ENCODE measurements around the gene OGFOD3.
A peak's percentile ranks its signal among the peaks of the same experiment; 100 is the strongest.
"Not testable (repeated sequence)": the region's sequence is repeated elsewhere in the genome, so short reads cannot be mapped to it uniquely, and the experiment has no call there.

The OGFOD3 gene

GRCh38 chr17:82418001-82418986 lies at the start of gene OGFOD3, which contains the start of gene HEXD:
Gene OGFOD3 (minus strand): TSS chr17:82418586. CDS start chr17:82418485, 101 bp downstream.
Gene HEXD (plus strand): TSS chr17:82418347. CDS start chr17:82419800, 1,453 bp downstream.
- peak; percentile 89 to 90 for DNase-seq

GRCh38 chr17:82465023-82465603 lies 46.7 kb upstream of the OGFOD3 start:
- DNase-seq = no peak

- no peak for DNase-seq
Measured at GRCh38 chr17:82464567-82464929, 46.2 kb upstream of the OGFOD3 start.

DNA sequence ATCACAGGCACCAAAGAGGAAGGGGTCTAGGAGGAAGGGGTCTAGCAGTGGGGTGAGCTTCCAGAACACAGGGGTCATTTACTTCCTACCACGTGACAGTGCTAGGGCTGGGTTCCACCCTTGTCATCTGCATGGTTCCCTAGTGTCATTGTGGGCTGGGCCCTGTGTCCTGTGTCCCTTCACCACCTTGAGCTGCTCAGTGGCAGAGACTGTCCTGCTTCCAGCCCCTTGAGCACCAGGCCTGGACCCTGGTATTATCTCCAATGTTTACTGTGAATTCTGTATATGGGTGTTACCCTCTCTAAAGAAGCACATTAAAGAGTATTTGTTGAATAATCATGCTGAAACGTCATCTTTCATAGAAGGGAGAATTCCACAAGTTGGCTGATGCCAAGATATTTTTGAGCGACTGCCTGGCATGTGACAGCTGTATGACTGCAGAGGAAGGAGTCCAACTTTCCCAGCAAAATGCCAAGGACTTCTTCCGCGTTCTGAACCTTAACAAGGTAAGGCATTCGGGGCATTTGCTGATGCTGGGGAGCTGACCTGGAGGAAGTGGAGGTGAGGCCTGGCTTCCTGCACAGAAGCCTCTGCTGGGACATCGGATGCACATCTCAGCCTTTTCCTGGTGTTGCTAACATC lies 45.7 kb upstream of the OGFOD3 start:
- no peak for DNase-seq

DNA sequence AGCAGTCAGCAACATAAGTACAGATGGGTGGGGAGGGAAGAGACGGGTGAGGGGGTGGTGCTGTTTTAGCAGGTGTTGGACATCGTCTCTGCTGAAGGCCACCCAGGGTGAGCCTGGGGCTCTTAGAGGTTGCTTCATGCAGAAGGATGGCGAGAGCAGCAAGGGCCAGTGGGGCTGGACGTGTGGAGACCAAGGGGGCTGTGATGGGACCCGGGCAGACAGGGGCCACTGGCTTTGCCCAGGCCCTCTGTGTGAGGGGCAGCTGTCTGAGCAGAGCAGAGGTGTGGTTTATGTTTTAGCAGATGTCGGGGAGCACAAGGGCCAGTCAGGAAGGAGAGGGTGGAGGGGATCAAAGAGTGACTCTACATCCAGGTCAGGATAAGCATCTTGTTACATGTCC lies 45.0 kb upstream of the OGFOD3 start:
- DNase-seq = no peak

DNA sequence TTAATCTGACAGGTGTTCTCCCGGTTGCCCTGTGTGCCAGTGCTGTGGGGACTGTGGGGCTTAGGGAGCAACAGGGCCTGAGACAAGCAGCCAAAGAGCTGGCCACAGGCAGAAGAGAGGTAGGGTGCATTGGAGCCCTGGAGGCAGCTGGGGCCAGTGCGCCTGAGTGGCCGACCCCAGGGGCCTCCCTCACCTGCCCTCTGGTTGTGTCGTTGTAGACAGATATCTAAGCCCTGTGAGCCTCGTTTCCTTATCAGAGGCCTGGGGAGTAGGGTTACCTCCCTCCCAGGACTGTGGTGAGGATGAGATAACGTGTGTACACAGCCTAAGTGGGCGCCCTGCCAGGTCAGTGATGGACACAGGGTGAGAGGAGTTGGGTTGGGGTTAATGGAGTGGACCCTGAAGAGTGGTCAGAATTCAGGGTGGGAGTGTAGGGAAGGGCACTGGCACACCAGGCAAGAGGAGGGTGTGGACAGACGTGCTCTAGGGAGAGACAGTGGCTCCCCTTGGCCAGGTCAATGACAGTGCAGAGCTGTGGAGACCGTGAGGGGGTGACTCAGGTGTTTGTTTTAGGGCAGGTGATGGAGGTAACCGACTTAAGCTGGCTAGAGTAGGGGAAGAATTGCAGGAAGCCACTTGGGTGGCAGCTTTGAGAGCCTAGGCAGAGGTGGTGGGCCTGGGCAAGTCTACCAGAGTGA lies 43.6 kb upstream of the OGFOD3 start:
- no peak for DNase-seq

- DNase-seq = not testable (repeated sequence)
Measured at GRCh38 chr17:82459936-82460335, 41.5 kb upstream of the OGFOD3 start.

DNA sequence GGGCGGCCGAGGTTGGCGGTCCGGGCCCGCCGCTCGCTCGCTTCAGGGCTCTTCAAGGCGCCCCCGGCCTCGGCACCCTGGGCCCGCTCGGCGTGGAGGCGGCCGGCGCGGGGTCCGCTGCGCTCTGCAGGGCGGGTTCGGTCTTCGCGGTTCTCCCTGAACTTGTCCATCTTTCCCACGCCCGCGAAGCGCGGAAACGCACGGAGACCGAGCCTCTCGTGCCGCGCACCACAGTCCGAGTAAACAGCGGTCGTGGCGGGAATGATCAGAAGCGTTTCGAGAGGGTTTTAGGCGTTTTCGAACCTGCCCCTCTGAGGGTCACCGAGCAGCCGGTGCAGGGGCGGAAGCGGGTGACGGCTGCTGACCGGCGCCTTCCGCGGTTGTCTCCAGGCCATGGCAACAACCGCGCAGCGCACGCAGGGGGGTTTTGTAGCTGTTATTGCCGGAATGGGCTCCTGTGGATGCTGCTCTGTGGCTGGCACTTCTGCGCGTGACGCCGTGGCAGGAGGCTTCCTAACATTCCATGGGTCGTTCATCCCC lies 40.6 kb upstream of the OGFOD3 start:
- peak; percentile 26 to 48 for DNase-seq

DNA sequence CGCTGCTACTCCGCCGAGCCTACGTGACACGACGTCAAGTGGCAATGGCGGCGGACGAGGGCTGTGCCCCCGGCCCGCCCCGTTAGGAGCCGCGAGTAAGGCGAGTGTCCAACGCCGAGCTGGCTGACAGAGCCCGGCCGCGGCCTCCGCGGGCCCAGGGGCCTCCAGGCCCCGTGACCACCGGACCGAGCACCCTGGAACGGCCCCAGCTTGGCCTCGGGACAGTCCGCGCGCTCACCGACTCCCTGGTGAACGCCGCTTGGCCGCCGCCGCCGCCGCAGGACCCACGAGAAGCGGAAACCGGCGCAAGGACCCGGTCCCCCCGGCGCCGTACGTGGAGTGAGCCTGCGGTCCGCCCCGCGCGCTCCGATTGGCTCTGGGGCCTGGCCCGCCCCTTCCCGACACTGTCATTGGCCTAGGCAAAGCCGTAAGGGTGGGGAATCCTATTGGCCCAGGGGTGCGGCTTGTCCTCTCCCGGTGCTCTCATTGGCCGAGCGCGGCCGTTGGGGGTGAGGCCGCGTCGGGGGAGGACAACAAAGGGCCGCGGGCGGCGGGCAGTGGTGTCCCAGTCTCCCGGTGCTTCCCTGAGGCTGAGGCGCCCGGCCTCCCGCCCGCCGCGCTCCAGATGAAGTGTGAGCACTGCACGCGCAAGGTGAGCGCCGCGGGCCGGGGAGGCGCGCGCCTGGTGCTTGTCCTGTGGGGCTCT lies 39.9 kb upstream of the OGFOD3 start, which contains the start of gene NARF:
Gene NARF (plus strand): TSS at position 563 of the 706 bp plus-strand sequence. CDS start 63 bp downstream, at position 626.
- peak; percentile 99 to 100 for DNase-seq

- peak in 1 of 2 experiments; percentile 95 for DNase-seq
Measured at GRCh38 chr17:82457929-82458178, 39.5 kb upstream of the OGFOD3 start.

DNA sequence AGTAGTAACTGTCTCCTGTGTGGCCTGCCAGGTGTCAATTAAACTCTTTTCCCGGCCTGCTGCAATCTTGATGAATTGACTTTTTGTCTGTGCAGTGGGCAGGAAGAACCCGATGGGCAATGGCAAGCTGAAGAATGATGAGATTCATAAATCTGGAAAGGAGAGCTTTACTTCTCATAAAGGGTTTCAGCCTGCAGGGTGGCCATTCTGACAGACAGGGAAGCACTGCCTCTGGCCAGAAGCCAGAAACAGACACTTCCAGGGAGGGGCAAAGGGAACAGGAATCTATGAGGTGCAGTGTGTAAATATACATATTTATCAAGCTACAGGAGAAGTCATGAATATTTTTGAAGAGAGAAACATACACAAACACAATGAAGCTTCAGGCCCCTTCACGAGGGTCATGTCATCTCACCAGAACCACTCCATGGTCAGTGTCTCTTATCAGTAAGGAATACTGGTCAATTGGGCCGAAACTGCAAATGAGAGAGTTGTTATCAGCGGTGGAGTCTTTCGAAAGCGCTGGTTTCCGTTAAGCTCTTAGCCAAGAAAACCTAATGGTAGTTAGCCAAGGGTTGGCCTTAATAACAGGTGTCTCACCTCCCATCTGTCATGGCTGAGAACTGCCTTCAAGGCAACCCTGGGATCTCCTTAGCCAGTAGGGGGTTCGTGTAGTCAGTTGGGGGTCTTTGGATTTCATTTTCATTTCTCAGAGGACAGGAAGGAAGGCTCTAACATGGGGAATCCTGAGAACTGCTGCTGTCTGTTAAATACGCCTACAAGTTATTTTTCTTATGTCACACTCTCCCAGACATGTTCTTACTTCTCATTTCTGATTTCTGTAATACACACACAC lies 38.9 kb upstream of the OGFOD3 start:
- no peak for DNase-seq

DNA sequence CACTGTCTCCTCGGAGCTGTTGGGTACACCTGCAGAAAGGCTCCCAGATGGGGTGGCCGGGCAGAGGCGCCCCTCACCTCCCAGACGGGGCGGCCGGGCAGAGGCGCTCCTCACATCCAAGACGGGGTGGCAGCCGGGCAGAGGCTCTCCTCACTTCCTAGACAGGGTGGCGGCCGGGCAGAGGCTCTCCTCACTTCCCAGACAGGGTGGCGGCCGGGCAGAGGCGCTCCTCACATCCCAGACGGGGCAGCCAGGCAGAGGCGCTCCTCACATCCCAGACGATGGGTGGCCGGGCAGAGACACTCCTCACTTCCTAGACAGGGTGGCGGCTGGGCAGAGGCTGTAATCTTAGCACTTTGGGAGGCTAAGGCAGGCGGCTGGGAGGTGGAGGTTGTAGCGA lies 35.3 kb upstream of the OGFOD3 start:
- DNase-seq = not testable (repeated sequence)

DNA sequence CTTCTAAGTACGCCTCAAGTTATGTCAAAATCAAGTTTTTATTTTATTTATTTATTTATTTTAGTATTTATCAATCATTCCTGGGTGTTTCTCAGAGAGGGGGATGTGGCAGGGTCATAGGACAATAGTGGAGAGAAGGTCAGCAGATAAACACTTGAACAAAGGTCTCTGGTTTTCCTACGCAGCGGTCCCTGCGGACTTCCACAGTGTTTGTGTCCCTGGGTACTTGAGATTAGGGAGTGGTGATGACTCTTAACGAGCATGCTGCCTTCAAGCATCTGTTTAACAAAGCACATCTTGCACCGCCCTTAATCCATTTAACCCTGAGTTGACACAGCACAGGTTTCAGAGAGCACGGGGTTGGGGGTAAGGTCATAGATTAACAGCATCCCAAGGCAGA lies 34.8 kb upstream of the OGFOD3 start:
- DNase-seq = not testable (repeated sequence)

DNA sequence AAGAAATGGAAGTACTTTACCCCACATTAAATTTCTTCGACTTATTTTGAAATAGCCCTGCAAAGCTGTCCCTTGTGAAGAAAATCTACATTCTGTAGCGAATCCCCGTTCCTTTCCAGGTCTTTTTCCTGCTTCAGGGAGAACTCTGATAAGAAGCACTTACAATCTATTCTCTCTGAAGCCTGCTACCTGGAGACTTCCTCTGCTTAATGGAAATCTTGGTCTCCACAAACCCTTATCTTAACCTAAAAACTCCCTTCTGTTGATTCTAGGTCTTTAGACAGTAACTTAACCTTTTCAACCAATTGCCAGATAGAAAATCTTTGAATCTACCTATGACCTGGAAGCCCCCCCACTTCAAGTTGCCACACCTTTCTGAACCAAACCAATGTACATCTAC lies 33.8 kb upstream of the OGFOD3 start:
- no peak for DNase-seq

- DNase-seq = peak; percentile 90 to 96
Measured at GRCh38 chr17:82450357-82451106, 32.1 kb upstream of the OGFOD3 start, which contains the start of gene CYBC1. Gene CYBC1 (minus strand): TSS chr17:82450752. CDS start chr17:82449254, 1,498 bp downstream.

DNA sequence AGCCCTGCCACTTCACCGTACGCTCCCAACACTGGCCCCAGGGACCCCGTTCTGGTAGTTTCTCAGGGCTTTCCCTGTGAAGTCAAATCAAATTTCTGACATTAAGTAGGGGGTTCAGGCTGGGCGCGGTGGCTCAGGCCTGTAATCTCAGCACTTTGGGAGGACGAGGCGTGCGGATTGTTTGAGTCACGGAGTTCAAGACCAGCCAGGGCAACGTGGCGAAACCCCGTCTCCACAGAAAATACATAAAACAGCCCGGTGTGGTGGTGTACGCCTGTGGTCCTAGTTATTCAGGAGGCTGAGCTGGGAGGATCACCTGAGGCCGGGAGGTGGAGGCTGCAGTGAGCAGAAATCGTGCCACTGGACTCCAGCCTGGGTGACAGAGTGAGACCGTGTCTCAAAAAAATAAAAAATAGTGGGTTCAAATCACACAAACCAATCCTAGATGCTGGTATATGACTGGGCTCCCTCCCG lies 31.5 kb upstream of the OGFOD3 start:
- no peak for DNase-seq

- no peak for DNase-seq
Measured at GRCh38 chr17:82449131-82449882, 30.9 kb upstream of the OGFOD3 start.

- no peak for DNase-seq
Measured at GRCh38 chr17:82447876-82448275, 29.5 kb upstream of the OGFOD3 start.

GRCh38 chr17:82446649-82447048 lies 28.3 kb upstream of the OGFOD3 start:
- DNase-seq = no peak

Measured in NCI-H2081 (cell line).